DMS79 (cell line): ENCODE results near the gene CFAP251.

ENCODE experiments used
- DNase-seq: peaks from one replicate; lab custom pipeline; 2025; lab: John Stamatoyannopoulos, UW

Gene CFAP251

DNA sequence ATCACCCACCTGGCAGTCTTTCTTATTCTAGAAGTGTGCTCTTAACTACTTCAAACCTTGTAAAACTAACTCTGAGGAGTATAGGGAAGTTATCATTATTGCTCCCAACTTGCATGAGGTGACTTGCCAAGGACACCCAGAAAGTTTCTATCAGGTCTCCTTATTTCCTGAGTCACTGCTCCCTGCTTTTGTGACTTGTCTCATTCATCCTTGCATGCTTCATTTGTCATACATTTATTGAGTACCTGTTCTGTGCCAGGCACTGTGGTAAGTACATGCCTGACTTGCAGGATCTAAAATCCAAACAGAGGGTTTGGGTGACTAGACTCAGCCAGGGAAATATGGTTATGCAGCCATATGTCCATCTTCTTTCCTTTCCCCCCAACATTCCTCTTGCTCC is 25.5 kb downstream of the CFAP251 start:
- DNase-seq, result peak; percentile 35

DNA sequence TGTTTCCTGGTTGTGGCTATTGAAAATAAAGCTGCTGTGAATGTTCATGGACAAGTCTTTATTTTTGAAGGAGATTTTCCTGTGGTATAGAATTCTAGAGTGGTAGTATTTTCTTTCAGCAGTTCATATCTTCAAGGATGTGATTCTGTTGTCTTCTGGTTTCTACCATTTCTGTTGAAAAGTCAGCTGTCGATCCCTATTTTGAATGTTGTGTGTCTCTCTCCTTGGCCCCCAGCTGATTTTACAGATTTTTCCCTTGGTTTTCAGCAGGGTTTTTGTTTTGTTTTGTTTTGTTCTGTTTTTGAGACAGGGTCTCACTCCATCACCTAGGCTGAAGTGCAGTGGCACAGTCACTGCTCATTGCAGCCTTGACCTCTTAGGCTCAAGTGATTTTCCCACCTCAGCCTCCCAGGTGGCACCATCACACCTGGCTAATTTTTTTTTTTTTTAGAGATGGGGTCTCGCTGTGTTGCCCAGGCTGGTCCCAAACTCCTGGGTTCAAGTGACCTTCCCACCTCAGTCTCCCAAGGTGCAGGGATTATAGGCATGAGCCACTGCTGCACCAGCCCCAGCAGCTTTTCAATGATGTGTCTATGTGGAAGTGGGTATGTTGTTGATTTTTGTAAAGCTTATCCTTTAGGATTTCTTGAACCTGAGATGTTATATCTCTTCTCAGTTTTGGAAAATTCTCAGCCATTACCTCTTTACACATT is 28.1 kb downstream of the CFAP251 start:
- no peak for DNase-seq

DNA sequence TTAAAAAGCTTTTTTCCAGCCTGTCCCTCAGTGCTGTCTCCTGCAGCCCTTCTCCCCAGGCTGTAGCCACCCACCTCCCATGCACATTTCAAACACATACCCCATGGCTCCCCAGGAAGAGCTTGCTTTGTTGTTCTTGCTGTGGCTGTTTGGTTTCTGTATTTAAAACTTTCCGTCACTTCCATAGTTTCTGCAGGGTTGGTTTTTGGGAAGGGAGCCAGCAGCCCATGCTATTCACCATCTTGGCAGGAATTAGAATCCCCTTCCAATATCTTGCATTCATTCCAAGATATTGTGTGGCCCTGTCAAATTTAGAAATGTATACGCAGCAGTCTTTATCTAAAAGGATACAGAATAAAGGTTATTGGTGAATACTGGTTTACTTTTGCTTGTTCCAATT is 29.6 kb downstream of the CFAP251 start:
- no peak for DNase-seq

DNA sequence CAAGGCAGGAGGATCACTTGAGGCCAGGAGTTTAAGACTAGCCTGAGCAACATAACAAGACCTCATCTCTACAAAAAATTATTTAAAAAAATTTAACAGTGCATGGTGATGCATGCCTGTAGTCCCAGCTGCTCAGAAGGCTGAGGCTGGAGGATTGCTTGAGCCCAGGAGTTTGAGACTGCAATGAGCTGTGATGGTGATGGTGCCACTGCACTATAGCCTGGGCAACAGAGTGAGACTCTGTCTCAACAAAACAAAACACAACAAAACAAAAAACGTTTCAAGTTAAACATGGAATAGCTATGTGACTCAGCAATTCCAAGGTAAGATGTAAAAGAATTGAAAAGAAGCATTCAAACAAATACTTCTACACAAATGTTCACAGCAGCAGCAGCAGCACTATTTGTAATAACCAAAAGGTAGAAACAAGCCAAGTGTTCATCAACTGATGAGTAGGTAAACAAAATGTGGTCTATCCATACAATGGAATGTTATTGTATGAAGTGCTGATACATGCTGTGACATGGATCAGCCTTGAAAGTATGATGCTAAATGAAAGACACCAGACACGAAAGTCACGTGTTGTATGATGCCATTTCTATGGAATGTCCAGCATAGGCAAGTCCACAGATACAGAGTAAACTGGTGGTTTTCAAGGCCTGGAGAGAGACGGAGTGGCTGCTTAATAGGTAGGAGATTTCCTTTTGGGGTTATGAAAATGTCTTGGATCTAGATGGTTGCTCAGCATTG is 31.4 kb downstream of the CFAP251 start:
- DNase-seq, result no peak

DNA sequence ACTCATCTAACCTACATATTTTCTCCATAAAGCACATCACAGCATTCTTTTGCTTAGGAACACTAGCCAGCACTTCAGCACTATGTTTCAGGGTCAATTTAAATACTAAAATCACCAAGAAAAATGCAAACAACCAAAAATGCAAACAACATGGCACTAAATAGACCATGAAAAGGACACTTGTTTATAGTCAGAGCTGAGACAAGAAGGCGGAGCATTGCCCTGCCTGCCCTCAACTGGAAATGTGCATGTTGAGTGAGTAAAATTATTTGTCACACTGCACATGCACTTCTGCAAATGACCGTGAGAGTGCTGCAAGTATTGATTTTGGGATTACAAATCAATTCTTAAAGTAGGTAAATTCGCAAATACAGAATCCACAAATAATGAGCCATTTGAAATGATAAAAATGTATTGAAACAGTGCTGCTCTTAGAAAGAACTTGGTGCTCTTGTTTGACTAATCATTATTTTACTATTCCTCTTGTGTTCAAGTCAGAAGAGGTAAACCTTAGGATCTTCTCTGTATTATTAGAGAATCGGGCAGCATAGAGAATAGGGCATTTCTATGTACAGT is 34.8 kb downstream of the CFAP251 start:
- no peak for DNase-seq

DNA sequence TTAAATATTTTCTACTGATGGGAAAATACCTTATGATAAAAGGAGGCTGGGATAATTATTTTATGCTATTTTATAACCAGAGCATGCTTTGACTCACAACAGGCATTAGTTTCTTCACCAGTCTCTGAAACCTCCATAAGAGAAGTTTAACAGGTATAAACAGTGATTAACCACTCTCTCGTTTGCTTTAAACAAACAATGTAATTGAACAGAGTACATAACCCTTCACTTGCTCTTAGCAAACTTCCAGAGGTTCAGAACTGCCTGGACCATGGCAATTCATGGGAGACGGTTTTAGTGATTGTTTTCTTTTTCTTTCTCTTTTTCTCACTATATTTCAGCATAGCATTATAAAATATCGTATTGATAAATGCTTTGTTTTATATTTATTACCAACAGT is 35.3 kb downstream of the CFAP251 start:
- no peak for DNase-seq

DNA sequence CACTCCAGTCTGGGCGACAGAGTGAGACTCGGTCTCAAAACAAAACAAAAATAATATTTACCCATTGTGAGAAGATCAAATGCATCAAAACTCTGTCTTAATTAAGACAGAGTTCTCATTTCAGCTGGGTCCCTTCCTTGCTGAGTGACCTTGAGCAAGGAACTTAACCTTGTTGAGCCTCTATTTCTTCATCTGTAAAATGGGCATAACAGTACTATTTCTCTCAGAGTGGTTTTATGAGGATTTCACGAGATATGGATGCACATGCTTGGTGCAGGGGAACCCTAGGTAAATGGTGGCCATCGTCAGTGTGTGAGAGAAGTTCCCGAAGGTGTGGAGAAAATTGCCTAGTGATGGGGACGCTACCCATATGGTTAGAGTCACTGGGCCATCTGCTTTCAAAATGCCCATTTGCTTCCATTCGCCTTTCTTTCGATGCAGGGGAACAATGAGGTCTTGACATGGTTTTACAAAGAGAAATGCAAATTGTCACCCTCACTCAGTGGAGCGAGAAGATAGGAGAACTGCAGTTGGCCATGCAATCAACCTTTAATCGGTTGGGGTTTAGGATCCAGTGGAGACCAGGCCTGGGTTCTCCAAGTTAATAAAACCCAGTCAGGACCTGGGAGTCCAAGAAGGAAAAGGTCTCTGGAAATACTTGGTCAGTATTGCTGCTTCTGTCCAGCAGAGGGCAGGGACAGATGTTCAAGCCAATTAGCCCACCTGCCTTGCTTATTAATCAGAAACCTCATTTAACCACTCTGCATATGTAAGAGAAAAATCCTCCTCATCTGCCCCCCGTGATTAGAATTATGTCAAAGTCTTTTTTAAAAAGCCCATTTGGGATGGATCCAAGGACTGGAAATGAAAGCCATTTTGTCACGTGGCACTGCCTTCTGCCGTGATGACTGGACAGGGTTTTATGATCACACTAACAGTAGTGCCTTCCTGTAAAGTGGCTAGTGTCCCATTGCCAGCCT is 37.2 kb downstream of the CFAP251 start:
- no peak for DNase-seq

DNA sequence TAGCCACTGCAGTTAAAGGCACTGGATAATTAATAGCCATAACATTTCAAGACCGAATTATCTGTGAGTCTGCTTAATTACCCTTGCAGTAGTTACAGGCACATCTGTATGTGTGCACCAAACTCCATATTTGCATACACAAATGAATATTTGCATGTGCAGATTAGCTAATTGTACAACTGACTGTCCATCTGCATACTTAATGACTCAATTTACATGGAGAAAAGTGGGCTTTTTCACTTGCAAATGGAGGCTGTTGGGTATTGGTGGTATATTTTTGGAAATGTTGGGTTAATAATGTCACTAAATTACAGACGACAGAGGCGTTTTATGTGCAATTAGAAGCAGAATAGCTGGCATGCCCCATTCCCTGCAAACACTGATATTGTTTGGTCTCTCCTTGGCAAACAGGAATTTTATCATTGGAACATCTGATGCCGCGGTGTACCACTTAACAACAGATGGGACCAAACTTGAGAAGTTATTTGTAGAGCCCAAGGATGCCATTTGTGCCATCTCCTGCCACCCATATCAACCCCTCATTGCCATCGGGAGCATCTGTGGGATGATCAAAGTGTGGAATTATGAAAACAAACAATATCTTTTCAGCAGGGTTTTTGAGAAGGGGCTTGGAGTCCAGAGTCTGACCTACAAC is 39.6 kb downstream of the CFAP251 start:
- DNase-seq, result no peak

DNA sequence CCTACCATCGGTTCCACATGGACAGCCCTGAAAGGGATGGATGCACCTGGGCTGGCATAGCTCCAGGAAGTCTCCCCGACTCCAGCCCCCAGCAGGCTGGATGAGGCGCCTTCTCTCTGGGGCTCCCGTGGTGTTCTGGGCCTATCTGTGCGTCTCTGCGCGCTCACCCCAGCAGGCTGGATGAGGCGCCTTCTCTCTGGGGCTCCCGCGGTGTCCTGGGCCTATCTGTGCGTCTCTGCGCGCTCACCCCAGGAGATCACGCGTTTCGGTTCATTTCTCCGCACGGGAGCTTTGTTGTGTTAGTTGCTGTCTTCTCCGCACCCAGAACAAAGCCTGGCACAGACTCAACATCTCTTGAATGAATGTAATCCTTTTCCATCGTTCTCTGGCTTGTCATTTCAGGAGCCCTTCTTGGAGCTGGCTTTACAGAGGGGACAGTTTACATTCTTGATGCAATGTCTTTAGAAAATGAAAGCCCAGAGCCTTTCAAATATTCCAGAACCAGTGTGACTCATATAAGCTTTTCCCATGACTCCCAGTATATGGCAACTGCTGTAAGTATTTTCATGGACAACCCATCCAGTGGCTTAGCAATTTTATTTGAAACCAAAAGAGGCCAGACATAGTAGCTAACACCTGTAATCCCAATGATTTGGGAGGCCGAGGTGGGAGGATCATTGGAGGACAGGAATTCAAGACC is 40.3 kb downstream of the CFAP251 start:
- DNase-seq, result peak; percentile 75

DNA sequence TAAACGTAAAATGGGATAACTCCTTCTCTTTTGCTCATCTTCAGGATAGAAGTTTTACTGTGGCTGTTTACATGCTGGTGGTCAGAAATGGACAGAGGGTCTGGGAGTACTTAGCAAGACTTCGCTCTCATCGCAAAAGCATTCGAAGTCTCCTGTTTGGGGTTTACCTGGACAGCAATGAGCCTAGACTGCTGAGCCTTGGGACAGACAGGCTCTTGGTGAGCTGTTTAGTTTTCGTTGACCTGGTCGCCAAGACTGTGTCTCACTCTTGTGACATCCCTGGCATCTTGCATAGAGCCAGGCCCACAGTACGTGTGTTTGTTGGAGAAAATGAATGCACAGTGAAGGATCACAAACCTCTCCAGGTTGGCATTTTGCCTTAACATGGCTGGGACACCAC is 42.1 kb downstream of the CFAP251 start:
- DNase-seq, result no peak

DNA sequence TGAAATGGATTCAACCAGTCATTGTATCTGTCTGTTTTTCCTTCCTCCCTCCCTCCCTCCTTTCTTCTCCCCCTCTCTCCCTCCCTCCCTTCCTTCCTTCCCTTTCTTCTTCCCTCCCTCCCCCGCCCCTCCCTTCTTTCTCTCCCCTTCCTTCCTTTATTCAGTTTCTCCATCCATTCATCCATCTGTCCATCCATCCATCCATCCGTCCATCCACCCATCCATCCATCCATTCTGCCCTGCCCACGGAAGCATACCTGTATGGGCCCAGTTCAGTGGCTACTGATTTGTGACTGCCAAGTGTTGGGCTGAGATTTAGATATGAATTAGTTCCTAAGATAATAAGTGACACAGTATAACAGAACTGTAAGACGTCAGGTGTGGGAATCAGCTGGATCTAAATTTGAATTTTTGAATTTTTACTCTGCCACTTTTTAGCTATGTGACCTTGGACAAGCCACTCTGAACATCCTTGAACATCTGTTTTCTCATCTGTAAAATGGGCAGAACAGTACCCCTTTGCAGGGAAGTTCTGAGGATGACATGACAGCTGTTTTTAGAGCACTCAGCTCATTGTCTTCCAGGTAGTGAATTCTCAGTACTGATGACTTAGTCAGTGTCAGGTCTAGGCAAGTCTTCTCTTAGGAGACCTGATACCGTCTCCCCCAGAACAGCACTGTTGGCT is 42.9 kb downstream of the CFAP251 start:
- no peak for DNase-seq

DNA sequence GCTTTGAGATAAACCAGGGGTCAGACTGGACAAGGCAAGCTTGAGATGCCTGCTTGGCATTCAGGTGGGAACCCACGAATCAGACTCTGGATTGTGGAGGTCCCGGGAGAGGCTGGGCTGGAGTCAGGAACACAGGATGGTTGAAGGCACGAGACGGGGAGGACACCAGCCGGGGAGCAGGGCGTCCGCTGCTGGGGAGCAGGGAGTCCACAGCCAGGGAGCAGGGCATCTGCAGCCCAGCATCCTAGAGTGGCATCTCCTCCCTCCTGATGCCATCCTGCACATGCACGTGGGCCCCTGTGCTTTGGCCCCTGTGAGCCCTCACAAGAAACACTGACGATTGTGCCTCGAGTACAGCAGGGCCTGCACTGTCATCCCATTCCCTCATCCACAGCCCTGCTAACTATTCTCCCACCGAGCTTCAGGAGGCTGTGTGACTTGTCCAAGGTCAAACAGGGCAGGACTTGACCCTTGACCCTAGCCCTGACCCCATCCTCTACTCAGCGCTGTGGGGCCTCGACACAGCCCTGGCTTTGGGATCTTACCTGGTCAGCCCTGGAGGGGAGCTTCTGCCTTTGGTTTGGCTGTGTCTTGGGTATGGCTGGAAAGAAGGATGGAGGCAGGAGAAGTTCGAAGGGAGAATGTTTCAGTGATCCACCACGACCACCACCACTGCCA is 45.1 kb downstream of the CFAP251 start:
- DNase-seq, result no peak

DNA sequence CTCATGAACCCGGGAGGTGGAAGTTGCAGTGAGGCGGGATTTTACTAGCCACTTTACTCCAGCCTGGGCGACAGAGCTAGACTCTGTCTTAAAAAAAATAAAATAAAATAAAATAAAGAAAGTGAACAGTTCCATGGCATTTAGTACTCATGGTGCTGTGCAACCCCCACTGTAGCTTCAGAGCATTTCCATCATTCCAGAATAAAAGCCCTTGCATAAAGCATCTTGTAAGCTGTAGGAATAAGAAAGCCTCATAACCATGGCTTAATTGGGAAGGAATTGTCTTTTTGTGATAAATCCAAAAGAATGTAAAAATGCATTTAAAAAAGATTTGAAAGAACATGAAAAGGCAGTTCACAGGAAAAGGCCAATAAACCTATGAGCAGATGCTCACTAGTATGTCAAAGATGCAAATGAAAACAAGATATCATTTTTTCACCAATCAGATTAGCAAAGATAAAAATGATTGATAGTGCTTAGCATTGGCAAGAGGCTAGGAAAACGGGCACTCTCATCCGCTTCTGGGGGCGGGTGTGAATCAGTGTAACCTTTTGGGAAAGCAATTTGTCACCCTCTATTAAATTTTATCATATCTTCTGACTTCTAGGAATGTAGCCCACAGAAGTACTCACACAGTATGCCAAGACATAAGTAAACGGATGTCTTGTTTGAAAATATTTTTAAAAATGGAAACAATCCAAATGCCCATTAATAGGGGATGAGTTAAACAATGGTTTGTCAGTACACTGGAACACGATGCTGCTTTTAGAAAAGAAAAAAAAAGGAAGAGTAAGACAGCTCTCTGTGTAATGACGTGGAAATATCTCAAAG is 46.6 kb downstream of the CFAP251 start:
- DNase-seq, result peak; percentile 10

DNA sequence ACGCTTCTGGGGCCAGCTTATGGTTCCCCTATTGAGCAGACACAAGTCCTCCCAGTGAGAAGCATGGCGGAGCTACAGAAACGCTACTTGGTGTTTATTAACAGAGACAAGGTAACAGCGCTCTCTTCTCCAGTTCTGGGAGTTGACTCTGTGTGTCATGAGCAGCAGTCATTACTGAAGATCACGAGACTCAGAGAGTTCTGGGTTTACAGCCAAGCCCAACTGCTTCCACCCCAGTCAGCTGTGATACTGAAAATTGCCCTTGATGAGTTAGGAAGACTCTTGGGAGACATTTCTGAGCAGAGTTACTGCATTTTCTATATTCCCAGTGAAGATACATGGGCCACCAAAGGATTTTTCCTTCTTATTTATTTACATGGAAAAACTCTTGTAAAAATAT is 48.6 kb downstream of the CFAP251 start:
- DNase-seq, result no peak

DNA sequence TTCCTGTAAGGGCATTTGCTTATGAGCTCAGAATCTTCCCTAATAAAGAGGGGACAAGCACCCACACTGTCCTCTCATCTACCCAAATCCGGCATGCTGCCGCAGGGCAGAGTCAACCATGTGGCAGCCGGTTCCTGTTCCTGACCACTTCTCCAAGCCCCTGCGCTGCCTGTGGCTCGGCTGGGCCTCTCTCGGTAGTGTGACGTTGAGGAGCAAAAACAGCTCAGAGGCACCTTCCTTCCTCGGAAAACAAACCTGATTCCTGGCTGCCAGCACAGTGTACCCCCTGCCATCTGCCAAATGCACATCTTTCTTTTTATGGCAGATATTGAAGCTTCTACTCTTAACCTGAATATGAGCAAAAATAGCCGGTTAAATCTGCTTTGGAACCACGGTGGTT is 50.5 kb downstream of the CFAP251 start:
- DNase-seq, result no peak

DNA sequence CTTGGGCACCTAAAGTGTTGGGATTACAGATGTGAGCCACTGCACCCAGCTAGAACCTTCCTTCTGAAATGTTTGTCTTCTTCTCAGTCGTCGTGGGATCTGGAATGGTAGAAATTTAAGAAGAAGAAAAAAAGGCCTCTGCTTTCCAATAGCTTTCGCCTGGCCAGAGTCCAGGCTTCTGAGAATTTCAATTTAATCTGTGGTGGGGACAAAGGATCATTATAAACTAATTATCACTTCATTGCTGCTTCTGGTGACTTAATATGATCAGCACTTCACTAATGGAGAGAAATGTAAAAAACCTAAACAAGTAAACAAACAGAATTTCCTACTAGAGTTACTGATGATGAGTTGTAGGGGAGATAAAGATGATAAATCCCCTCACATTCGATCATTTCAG is 51.3 kb downstream of the CFAP251 start:
- DNase-seq, result no peak

DNA sequence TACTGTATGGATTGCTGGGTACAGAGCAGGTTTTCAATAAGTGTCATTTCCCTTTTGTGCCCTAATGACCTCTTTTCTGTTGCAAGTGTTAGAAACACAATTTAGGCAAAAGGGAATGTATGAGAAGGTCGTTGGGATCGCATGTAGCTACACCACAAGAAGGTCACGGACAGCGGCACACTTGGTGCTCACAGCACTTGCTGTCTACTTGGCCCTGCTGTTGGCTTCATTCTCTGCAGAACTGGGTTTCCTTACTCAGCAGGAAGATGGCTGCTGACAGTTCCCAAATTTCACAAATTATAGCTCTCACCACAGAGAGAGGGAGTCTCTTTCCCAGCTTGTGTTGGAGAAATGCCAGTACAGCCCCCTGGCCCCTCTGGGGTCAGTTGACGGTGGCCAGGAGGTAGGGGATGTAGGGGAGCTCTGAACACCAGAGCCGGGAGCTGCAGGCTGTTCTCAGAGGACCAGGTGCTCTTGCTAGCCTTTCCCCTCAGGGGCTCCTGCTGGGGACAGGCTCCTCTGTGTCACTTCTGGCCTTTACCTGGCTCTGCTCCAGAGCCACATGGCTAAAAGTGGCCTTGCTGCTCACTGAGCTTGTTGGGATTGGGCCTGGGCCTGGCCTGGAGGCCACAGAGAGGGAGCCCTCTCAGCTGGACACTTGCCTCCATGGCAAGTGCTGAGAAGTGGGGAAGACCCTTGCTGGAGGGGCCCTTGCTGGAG is 52.3 kb downstream of the CFAP251 start:
- no peak for DNase-seq
